Ascending aorta (tissue), 2 donors: ENCODE measurements around the gene MEIS3. TPM values are rescaled to one million over a fixed set of nuclear protein-coding genes. Genes with fewer than 3 reads are reported as not detected.

Experiments
- DNase-seq, 2 donors: peaks; one replicate each; pipeline ENCODE4 v3.0.0-alpha.2; 2019; ENCODE audit warnings: low spot score in 2 of 2
- H3K27ac ChIP-seq, 2 donors: fragments of 200-600 bp; sonication (generic); one replicate each; pipeline ENCODE4 v1.5.1; 2016 to 2017; ENCODE audit warnings: mild to moderate bottlenecking in 1 of 2
- H3K27me3 ChIP-seq: fragments of 200-600 bp; sonication (generic); one replicate; pipeline ENCODE4 v1.5.1; 2017
- H3K36me3 ChIP-seq, 2 donors: fragments of 200-600 bp; sonication (generic); one replicate each; pipeline ENCODE4 v1.5.1; 2016
- H3K4me1 ChIP-seq, 2 donors: fragments of 200-600 bp; sonication (generic); one replicate each; pipeline ENCODE4 v1.5.1; 2016 to 2017; ENCODE audit warnings: mild to moderate bottlenecking in 1 of 2
- H3K4me3 ChIP-seq, 2 donors: fragments of 200-600 bp; sonication (generic); one replicate each; pipeline ENCODE4 v1.5.1; 2016 to 2017; ENCODE audit warnings: mild to moderate bottlenecking in 1 of 2
- H3K9me3 ChIP-seq, 2 donors: fragments of 200-600 bp; sonication (generic); one replicate each; pipeline ENCODE4 v1.5.1; 2016
- intact Hi-C: fragments of 100-400 bp; cut with DNase I; formaldehyde crosslinking; loops from one replicate; pipeline ENCODE4 v1.15.1; 2023
- total RNA-seq: library from RNA; depleted of rRNA; stranded (reverse); fragments of >200 nt; gene quantifications from one replicate; pipeline ENCODE4 v1.1.0, GENCODE V29; 2016
- TF ChIP-seq, protein P1 (sequence below), 3 experiments: fragments of 200-600 bp in 2 of 3; fragments of 450-650 bp in 1 of 3; sonication (generic) in 2 of 3; IDR thresholded peaks; one replicate each; pipeline ENCODE4 v1.5.1; 2016 to 2019; ENCODE audit warnings: antibody characterized with exemption in 3 of 3, mild to moderate bottlenecking in 1 of 3, moderate library complexity in 1 of 3

Gene MEIS3
- total RNA-seq, 1 donor from 2014 or later = 28.6 TPM

DNA sequence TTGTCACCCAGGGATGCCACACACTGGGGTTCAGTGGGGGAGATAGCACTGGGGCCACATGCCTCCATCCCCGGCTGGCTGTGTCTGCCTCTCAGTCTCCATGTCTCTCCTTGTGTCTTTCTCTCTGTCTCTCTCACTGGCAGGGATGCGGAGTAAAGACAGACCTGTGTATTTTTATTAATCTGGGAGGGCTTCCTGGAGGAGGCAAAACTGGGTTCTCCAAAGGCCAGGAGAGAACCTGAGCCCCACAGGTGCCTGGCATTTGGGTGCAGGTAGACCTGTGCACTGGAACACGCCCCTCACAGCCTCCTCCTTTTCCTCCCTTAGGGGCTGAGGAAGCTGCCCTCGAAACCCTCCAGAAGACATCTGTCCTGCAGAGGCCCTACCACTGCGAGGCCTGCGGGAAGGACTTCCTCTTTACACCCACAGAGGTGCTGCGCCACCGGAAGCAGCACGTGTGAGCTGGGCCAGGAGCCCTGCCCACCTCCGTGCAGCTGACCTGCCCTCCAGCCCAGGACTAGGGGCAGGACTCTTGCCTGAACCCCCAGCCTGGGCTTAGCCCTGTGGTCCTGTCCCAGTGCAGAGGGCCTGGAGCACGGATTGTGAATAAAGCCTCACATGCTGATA, 37.6 kb downstream of the MEIS3 start:
- Histone ChIP-seq H3K4me3 (no peak overlapping the region), H3K27me3 (no peaks in the 10 kb centered on the region), H3K4me1 (no peaks in the 10 kb centered on the region), H3K36me3 (peaks cover 34 to 55% of the 10 kb centered on the region in 2 donors), H3K27ac (no peak overlapping the region), H3K9me3 (no peaks in the 10 kb centered on the region)
- no peak for DNase-seq
- TF ChIP-seq, protein P1, sequence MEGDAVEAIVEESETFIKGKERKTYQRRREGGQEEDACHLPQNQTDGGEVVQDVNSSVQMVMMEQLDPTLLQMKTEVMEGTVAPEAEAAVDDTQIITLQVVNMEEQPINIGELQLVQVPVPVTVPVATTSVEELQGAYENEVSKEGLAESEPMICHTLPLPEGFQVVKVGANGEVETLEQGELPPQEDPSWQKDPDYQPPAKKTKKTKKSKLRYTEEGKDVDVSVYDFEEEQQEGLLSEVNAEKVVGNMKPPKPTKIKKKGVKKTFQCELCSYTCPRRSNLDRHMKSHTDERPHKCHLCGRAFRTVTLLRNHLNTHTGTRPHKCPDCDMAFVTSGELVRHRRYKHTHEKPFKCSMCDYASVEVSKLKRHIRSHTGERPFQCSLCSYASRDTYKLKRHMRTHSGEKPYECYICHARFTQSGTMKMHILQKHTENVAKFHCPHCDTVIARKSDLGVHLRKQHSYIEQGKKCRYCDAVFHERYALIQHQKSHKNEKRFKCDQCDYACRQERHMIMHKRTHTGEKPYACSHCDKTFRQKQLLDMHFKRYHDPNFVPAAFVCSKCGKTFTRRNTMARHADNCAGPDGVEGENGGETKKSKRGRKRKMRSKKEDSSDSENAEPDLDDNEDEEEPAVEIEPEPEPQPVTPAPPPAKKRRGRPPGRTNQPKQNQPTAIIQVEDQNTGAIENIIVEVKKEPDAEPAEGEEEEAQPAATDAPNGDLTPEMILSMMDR (IDR thresholded peaks at IDR 0.05) = no peak
- intact Hi-C loops = no loop called here

DNA sequence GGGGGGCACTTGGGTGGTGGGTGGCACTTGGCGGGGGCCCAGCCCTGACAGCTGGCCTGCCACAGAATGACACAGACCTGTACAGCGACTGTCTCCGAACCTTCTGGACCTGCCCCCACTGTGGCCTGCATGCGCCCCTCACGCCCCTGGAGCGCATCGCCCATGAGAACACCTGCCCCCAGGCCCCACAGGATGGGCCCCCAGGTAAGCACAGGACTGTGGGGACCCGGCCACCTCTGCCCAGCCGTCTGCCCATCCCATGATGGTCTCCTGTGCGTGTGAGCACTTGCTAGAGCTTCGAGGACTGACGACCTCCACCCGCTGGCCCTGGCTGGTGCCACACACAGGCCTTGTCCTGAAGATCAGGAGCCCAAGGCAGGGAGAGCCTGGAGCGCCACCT, 38.2 kb downstream of the MEIS3 start:
- H3K9me3 ChIP-seq = no peaks in the 10 kb centered on the region
- H3K27ac ChIP-seq = no peak overlapping the region
- no peaks in the 10 kb centered on the region for H3K4me1 ChIP-seq
- H3K27me3 ChIP-seq = no peaks in the 10 kb centered on the region
- TF ChIP-seq, protein P1 (IDR thresholded peaks at IDR 0.05) = no peak
- no peak overlapping the region for H3K4me3 ChIP-seq
- peaks cover 41 to 62% of the 10 kb centered on the region in 2 donors for H3K36me3 ChIP-seq
- intact Hi-C loops = no loop called here
- no peak for DNase-seq

DNA sequence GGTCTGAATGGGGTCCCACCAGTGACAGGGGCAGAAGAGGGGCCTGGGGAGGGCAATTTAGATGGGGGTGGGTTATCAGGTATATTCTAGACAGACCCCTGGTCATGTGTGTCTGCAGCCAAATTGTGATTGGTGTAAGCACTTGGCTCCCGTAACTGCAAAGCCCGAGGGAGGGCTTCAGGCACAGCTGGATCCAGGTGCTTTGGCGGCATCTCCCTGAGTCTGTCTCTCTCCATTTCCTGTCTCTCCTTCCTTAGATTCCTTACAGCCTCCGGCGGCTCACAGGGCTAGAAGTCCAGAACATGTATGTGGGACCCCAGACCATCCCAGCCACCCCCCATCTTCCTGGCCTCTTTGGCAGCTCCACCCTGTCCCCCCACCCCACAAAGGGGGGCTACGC, 38.8 kb downstream of the MEIS3 start:
- peaks cover 47 to 67% of the 10 kb centered on the region in 2 donors for H3K36me3 ChIP-seq

DNA sequence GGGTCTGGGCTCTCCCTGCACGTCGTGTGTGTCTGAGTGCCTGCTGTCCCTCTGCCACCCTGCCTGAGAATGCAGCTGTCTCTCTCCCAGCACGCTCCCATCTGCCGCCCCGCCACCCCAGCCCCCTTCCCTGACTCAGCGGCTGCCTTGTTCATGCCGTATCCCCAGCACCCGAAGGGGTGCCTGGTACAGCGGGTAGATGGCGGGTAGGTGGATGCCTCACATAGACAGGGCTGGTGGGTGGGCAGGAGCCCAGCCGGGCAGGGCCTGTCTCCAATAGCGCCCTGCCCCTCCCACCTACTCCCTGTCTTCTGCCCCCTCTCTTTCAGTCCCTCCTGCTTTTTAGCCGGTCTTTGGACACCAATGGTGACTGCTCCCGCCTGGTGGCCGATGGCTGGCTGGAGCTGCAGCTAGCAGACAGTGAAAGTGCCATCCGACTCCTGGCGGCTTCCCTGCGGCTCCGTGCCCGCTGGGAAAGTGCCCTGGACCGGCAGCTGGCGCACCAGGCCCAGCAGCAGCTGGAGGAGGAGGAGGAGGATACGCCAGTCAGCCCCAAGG, 39.9 kb downstream of the MEIS3 start:
- Histone ChIP-seq H3K36me3 (peaks cover 58 to 78% of the 10 kb centered on the region in 2 donors), H3K4me1 (no peaks in the 10 kb centered on the region), H3K9me3 (no peaks in the 10 kb centered on the region), H3K27ac (no peak overlapping the region), H3K4me3 (no peak overlapping the region), H3K27me3 (no peaks in the 10 kb centered on the region)
- DNase-seq = no peak
- TF ChIP-seq, protein P1 (IDR thresholded peaks at IDR 0.05) = no peak
- intact Hi-C loops = no loop called here

More for the DNA sequence above, 38.8 kb downstream of the MEIS3 start:
- TF ChIP-seq, protein P1 (IDR thresholded peaks at IDR 0.05) = no peak
- intact Hi-C loops = no loop called here
- Histone ChIP-seq H3K4me1 (no peaks in the 10 kb centered on the region), H3K27me3 (no peaks in the 10 kb centered on the region), H3K9me3 (no peaks in the 10 kb centered on the region), H3K4me3 (no peak overlapping the region), H3K27ac (no peak overlapping the region)
- no peak for DNase-seq

DNA sequence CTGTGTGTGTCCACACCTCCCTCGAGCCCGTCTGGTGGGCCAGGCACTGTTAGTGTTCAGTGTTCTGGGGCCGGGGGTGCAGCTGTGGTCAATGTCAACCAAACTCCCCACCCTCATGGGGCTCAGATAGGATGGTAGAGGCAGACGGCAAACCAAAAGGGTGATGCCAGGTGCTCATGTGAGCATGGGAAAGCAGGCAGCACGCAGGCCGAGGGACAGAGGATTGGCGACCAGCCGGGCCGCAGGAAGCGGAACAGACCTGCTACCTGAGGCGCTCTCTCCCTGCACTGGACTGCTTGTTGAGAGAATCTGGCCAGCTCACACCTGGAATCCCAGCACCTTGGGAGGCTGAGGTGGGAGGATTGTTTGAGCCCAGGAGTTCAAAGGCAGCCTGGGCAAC, 41.1 kb downstream of the MEIS3 start:
- Histone ChIP-seq H3K9me3 (no peaks in the 10 kb centered on the region), H3K27me3 (no peaks in the 10 kb centered on the region), H3K36me3 (peaks cover 68 to 90% of the 10 kb centered on the region in 2 donors), H3K4me1 (no peaks in the 10 kb centered on the region), H3K27ac (no peak overlapping the region), H3K4me3 (no peak overlapping the region)
- no peak for DNase-seq
- TF ChIP-seq, protein P1 (IDR thresholded peaks at IDR 0.05) = no peak
- intact Hi-C loops = no loop called here
